Smooth muscle cell (in vitro differentiated cells): Measurements from ENCODE around the gene RBM26. TPM values are rescaled to one million over a fixed set of nuclear protein-coding genes. Genes with fewer than 3 reads are reported as not detected.
A peak's percentile ranks its signal among the peaks of the same experiment; 100 is the strongest.

Source experiments
- DNase-seq: peaks from one replicate; lab custom pipeline; 2025; ENCODE audit not compliant: unreplicated experiment; lab: John Stamatoyannopoulos, UW
- H2AFZ ChIP-seq: fragments of 200-600 bp; sonication (generic); 2 replicates; pipeline ENCODE4 v1.6.0; 2016; ENCODE audit warnings: antibody characterized with exemption, low read depth, mild to moderate bottlenecking
- H3F3A ChIP-seq: fragments of 200-600 bp; sonication (generic); 2 replicates; pipeline ENCODE4 v1.6.0; 2017; ENCODE audit warnings: antibody characterized with exemption, low read depth
- H3K27ac ChIP-seq: fragments of 200-600 bp; sonication (generic); 2 replicates; pipeline ENCODE4 v1.5.1; 2016; ENCODE audit warnings: low read depth, mild to moderate bottlenecking
- H3K27me3 ChIP-seq: fragments of 200-600 bp; sonication (generic); 2 replicates; pipeline ENCODE4 v1.6.1; 2016; ENCODE audit warnings: low read depth, mild to moderate bottlenecking
- H3K36me3 ChIP-seq: fragments of 200-600 bp; sonication (generic); 2 replicates; pipeline ENCODE4 v1.5.1; 2016; ENCODE audit warnings: low read depth
- H3K4me1 ChIP-seq: fragments of 200-600 bp; sonication (generic); 2 replicates; pipeline ENCODE4 v1.5.1; 2016; ENCODE audit warnings: low read depth
- H3K4me2 ChIP-seq: fragments of 200-600 bp; sonication (generic); 2 replicates; pipeline ENCODE4 v1.6.0; 2016; ENCODE audit warnings: mild to moderate bottlenecking
- H3K4me3 ChIP-seq: fragments of 200-600 bp; sonication (generic); 2 replicates; pipeline ENCODE4 v1.5.1; 2016; ENCODE audit warnings: mild to moderate bottlenecking
- H3K79me2 ChIP-seq: fragments of 200-600 bp; sonication (generic); 2 replicates; pipeline ENCODE4 v1.6.0; 2016; ENCODE audit warnings: low read depth, mild to moderate bottlenecking
- H3K9ac ChIP-seq: fragments of 200-600 bp; sonication (generic); 2 replicates; pipeline ENCODE4 v1.6.0; 2016; ENCODE audit warnings: low read depth
- H3K9me3 ChIP-seq: fragments of 200-600 bp; sonication (generic); replicated peaks from 2 replicates; pipeline ENCODE4 v1.5.1; 2016; ENCODE audit warnings: low read depth
- H4K20me1 ChIP-seq: fragments of 200-600 bp; sonication (generic); 2 replicates; pipeline ENCODE4 v1.6.0; 2016; ENCODE audit warnings: low read depth
- CTCF ChIP-seq: fragments of 200-600 bp; sonication (generic); IDR thresholded peaks from 2 replicates; pipeline ENCODE4 v1.5.1; 2017; ENCODE audit warnings: borderline replicate concordance, mild to moderate bottlenecking, antibody characterized with exemption; ENCODE audit not compliant: insufficient read depth, poor library complexity, severe bottlenecking
- WGBS: methylation state at CpG from one replicate; pipeline ENCODE4 v1.1.7; 2016; ENCODE audit warnings: low lambda C conversion rate; 5-methylcytosine and 5-hydroxymethylcytosine counted together
- polyA plus RNA-seq: library from polyadenylated mRNA; unstranded; fragments of >200 nt; fragmentation: Nextera tagmentation; extraction: Ambion mirVana; gene quantifications from 2 replicates; pipeline ENCODE4 v1.2.1, GENCODE V29; 2016
- total RNA-seq: library from RNA; depleted of rRNA; stranded (reverse); fragments of >200 nt; gene quantifications from 2 replicates; pipeline ENCODE4 v1.2.3, GENCODE V29; 2014

RBM26 gene
- total and polyA plus RNA-seq, 2 experiments from 2014 or later: 11.8 to 49.4 TPM

DNA sequence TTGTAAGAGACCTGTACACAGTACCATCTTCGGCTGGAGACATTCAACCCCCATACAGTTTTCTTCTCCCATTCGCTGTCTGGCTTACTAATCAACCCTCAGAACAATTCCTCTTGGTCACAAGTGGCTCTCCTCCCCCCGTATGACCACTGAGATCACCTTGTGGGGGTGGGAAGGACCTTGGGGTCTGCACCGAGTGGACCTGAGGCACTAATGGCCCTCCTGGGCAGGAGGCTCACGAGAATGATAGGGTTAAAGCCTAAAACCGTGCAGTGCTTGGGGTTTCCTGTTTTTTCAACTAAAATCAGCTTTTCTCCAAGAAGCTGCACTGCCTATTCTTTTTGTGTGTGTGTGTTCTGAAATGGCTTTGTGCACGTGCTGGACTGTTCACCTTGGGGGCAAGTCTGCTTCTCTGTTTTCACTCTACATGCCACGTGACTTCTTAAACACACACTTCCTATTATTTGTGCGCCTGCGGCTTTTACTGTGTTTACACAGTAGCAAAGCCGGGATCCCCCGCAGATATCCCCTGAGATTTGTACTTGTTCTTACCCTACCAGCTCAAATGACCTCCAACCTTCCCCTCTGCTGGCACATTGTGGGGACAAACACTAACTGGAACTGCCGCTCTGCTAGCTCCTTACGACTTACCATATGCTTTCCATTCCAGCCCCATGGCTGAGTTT, 12.3 kb downstream of the RBM26 start:
- Histone ChIP-seq H3K4me1 (peaks cover 10% of the 10 kb centered on the region), H4K20me1 (peaks cover 73% of the 10 kb centered on the region), H3K9me3 (peaks cover 19% of the 10 kb centered on the region), H3F3A (peaks cover 7% of the 10 kb centered on the region), H3K79me2 (peaks cover 91% of the 10 kb centered on the region), H3K27me3 (no peaks in the 10 kb centered on the region), H3K36me3 (peaks cover 14% of the 10 kb centered on the region), H3K27ac (no peak overlapping the region), H3K9ac (no peak overlapping the region), H3K4me2 (no peak overlapping the region), H3K4me3 (no peak overlapping the region), H2AFZ (no peak overlapping the region)
- 71% methylated on average over 14 of the region's 14 CpGs for WGBS
- no peak for TF ChIP-seq CTCF
- DNase-seq: no peak

DNA sequence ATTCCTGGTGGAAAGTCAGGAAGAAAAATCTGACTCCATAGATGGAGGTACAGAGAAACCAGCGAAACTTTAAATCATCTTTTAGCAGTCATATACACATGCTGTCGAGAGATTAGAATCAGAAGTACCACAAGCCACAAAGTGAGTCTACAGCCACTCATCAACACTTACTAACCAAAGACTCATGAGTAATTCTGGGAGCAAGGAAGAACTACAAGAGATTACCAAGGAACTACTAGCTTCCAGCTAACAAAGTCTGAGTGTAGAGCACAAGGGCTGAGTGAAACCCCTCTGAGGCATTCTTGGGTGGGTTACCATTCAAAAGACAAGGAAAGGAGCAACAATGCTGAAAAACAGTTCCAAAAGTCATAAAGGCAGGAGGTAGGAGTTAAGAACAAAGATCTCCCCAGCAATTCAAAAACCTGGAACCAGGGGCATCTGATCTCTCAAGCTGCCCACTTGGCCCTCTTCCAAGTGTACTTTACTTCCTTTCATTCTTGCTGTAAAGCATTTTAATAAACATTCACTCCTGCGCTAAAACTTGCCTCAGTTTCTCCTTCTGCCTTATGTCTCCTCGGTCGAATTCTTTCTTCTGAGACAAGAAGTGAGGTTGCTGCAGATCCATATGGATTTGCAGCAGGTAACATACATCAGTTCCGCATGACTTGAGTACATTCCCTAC, 13.0 kb downstream of the RBM26 start:
- H4K20me1 ChIP-seq: peaks cover 74% of the 10 kb centered on the region

DNA sequence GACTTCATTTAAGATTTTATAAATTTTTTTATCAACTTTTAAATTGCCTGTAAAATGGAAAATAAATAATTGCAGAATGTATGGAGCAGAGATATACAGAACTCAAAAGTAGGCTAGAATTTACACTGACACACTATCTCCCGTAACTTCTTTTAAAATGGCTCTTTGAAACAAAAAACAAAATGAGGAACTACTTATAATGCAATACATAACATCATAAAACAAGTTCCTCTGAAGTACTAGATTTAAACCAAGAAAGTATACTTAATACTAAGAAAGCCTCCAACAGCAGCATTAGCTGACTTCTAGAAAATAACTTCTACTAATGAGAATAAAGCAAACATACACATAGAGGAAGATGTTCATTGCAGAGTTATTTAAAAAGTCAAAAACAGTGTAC, 17.0 kb downstream of the RBM26 start:
- H3K9ac ChIP-seq: no peak overlapping the region
- H3K27ac ChIP-seq: no peak overlapping the region
- WGBS: 96% methylated on average over 1 of the region's 1 CpG
- no peak overlapping the region for H2AFZ ChIP-seq
- H3K9me3 ChIP-seq: no peaks in the 10 kb centered on the region
- peaks cover 91% of the 10 kb centered on the region for H3K79me2 ChIP-seq
- H3K27me3 ChIP-seq: no peaks in the 10 kb centered on the region
- H4K20me1 ChIP-seq: peaks cover 92% of the 10 kb centered on the region
- TF ChIP-seq CTCF: no peak
- DNase-seq: no peak
- no peaks in the 10 kb centered on the region for H3K36me3 ChIP-seq
- peaks cover 10% of the 10 kb centered on the region for H3K4me1 ChIP-seq
- H3K4me2 ChIP-seq: no peak overlapping the region
- H3K4me3 ChIP-seq: no peak overlapping the region
- no peaks in the 10 kb centered on the region for H3F3A ChIP-seq

More for the DNA sequence above, 13.0 kb downstream of the RBM26 start:
- Histone ChIP-seq H3K4me2 (peak overlapping the region; percentile 65), H3K9ac (no peak overlapping the region), H3K27me3 (no peaks in the 10 kb centered on the region), H3K4me3 (no peak overlapping the region), H3K79me2 (peaks cover 91% of the 10 kb centered on the region), H2AFZ (no peak overlapping the region), H3K9me3 (peaks cover 19% of the 10 kb centered on the region), H3F3A (peaks cover 5% of the 10 kb centered on the region), H3K36me3 (peaks cover 11% of the 10 kb centered on the region), H3K4me1 (peaks cover 10% of the 10 kb centered on the region), H3K27ac (peak overlapping the region; percentile 15)
- TF ChIP-seq CTCF: no peak
- no peak for DNase-seq
- WGBS: 77% methylated on average over 6 of the region's 6 CpGs
